ENCODE measurements around the gene CYP2J2. TPM values are rescaled to one million over a fixed set of nuclear protein-coding genes. Genes with fewer than 3 reads are reported as not detected.

Gene CYP2J2
- total RNA-seq, 1 donor from 2014 or later = 0.32 TPM

GRCh38 chr1:59897165-59897564 is 29.4 kb downstream of the CYP2J2 start:
- no peak for DNase-seq (ENCODE audit: low spot score)
- Mint-ChIP-seq H3K36me3 (ENCODE audit: low read depth) (no peaks in the 10 kb centered on the region), H3K27ac (ENCODE audit: unreplicated experiment) (no peak overlapping the region), H3K4me3 (ENCODE audit: unreplicated experiment) (no peak overlapping the region), H3K9me3 (ENCODE audit: low read depth) (no peaks in the 10 kb centered on the region), H3K27me3 (ENCODE audit: low read depth) (peaks cover 4% of the 10 kb centered on the region), H3K4me1 (ENCODE audit: low read depth) (peaks cover 5% of the 10 kb centered on the region)
- TF ChIP-seq CTCF (IDR thresholded peaks at IDR 0.05) = no peak

GRCh38 chr1:59892841-59893811 is 33.4 kb downstream of the CYP2J2 start:
- H3K4me3 Mint-ChIP-seq (ENCODE audit: unreplicated experiment) = no peak overlapping the region
- peaks cover 14% of the 10 kb centered on the region for H3K9me3 Mint-ChIP-seq (ENCODE audit: low read depth)
- no peak overlapping the region for H3K27ac Mint-ChIP-seq (ENCODE audit: unreplicated experiment)
- H3K27me3 Mint-ChIP-seq (ENCODE audit: low read depth) = peaks cover 6% of the 10 kb centered on the region
- H3K36me3 Mint-ChIP-seq (ENCODE audit: low read depth) = peaks cover 4% of the 10 kb centered on the region
- TF ChIP-seq CTCF (IDR thresholded peaks at IDR 0.05) = no peak
- DNase-seq (ENCODE audit: low spot score) = no peak
- H3K4me1 Mint-ChIP-seq (ENCODE audit: low read depth) = no peaks in the 10 kb centered on the region

GRCh38 chr1:59885160-59885832 is 41.3 kb downstream of the CYP2J2 start:
- Mint-ChIP-seq H3K4me1 (ENCODE audit: low read depth) (no peaks in the 10 kb centered on the region), H3K27me3 (ENCODE audit: low read depth) (peaks cover 17% of the 10 kb centered on the region), H3K9me3 (ENCODE audit: low read depth) (peaks cover 18% of the 10 kb centered on the region), H3K27ac (ENCODE audit: unreplicated experiment) (no peak overlapping the region), H3K36me3 (ENCODE audit: low read depth) (peaks cover 7% of the 10 kb centered on the region), H3K4me3 (ENCODE audit: unreplicated experiment) (no peak overlapping the region)
- no peak for TF ChIP-seq CTCF (IDR thresholded peaks at IDR 0.05)
- no peak for DNase-seq (ENCODE audit: low spot score)

GRCh38 chr1:59880735-59881134 is 45.8 kb downstream of the CYP2J2 start:
- Mint-ChIP-seq H3K4me3 (ENCODE audit: unreplicated experiment) (no peak overlapping the region), H3K4me1 (ENCODE audit: low read depth) (no peaks in the 10 kb centered on the region), H3K27me3 (ENCODE audit: low read depth) (peaks cover 9% of the 10 kb centered on the region), H3K27ac (ENCODE audit: unreplicated experiment) (no peak overlapping the region), H3K36me3 (ENCODE audit: low read depth) (peaks cover 6% of the 10 kb centered on the region), H3K9me3 (ENCODE audit: low read depth) (peaks cover 12% of the 10 kb centered on the region)
- TF ChIP-seq CTCF (IDR thresholded peaks at IDR 0.05) = no peak
- DNase-seq (ENCODE audit: low spot score) = no peak

- H3K36me3 Mint-ChIP-seq (ENCODE audit: low read depth) = peaks cover 6% of the 10 kb centered on the region
- H3K9me3 Mint-ChIP-seq (ENCODE audit: low read depth) = peaks cover 12% of the 10 kb centered on the region
- H3K27ac Mint-ChIP-seq (ENCODE audit: unreplicated experiment) = no peak overlapping the region
- no peaks in the 10 kb centered on the region for H3K4me1 Mint-ChIP-seq (ENCODE audit: low read depth)
- no peak for TF ChIP-seq CTCF (IDR thresholded peaks at IDR 0.05)
- DNase-seq (ENCODE audit: low spot score) = no peak
- H3K27me3 Mint-ChIP-seq (ENCODE audit: low read depth) = peaks cover 9% of the 10 kb centered on the region
- H3K4me3 Mint-ChIP-seq (ENCODE audit: unreplicated experiment) = no peak overlapping the region
These were observed 46.5 kb downstream of the CYP2J2 start for GRCh38 chr1:59879996-59880505.
